CD4-positive, alpha-beta T cell treated with Interferon gamma for 1 hour (primary cell): ENCODE results near the gene PDIA5.

ENCODE experiments used
- DNase-seq: peaks from one replicate; pipeline ENCODE4 v3.0.0-alpha.2; 2020

PDIA5 gene

GRCh38 chr3:123044981-123045763 is 21.7 kb upstream of the PDIA5 start:
- no peak for DNase-seq

DNA sequence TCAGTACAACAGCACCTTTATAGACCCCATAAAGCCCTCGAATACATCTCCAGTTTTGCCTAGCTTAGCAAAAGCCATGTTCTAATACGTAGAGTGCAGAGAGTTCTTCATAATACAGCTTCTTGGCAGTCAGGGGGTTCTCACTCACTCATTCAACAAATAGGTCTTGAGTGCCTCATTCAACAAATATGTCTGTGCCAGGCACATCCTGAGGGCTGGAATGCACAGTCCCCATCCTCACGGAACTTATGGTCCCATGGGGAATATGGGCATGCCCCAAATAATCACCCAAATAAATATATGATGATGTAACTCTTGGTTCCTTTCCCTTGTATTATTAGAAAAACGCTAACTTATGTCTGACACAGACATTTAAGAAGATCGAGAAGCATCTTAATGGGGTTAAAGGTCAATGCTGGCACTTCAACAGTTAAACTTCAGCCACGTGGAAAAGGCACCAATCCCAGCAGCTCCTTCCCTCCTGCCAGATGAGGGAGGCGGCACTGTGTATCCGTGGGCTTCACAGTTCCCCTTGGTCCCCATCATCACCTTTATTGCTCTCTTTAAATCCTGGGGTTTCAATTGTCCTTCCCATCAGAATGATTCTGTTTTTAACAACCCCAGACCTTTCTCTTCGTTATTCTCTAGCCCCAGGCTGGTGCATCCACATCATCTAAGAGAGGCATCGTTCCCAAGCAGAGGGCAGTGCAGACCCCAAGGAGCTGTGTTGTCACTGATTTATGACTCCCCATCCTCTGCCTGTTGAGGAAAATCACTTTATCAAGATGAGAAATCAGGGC is 20.4 kb upstream of the PDIA5 start:
- no peak for DNase-seq

DNA sequence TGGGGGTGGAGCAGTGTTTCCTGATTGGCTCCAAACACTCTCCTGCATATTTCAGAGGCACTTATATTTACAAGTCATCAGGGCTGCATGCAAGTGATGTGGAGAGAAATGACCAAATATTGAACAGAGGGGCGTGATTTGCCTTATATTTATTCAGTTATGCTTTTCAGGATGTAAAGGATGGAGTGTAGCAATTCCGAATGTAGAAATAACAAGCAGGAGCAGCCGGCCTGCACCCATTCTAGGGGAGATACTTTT is 19.8 kb upstream of the PDIA5 start:
- no peak for DNase-seq

- no peak for DNase-seq
Measured at GRCh38 chr3:123048480-123049237, 18.2 kb upstream of the PDIA5 start.

DNA sequence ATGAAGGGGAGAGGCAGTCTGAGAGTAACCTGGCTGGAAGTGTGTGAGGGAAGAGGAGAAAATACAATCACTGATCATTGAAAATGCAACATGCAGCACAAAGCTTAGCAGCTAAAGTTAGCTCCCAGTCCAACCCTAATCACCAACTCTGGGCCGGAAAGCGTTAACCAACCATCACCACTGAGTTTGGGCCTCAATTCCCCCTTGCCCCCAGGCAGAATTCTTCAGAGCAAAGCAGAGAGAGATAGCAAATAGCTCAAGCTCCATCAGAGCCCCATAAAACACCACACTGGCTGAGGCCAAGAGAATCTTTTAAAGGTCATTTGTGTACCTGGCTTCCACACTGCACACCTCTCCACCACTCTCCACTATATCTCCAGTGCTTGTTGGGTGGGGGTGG is 16.2 kb upstream of the PDIA5 start:
- DNase-seq: no peak

- no peak for DNase-seq
Measured at GRCh38 chr3:123053107-123053506, 13.7 kb upstream of the PDIA5 start.

GRCh38 chr3:123054109-123054778 is 12.6 kb upstream of the PDIA5 start:
- DNase-seq: no peak

GRCh38 chr3:123054931-123055330 is 11.9 kb upstream of the PDIA5 start:
- no peak for DNase-seq

DNA sequence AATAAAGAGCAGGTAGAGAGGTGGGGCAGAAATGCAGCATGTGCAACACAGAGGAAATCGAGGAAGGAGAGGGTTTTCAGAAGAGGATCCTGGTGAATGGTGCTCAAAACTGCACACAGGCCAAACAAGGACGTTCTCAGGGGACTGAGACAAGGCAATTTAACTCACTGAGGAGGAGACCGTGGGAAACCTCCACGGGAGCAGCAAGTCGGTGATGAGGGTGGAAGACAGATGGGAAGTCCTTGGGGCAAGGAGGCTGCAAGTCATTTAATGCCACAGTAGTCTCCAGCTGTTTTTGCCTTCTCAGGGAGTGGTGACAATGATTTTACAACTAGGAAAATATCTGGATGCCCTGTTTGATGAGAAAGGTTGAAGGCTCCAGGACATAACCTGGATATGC is 11.5 kb upstream of the PDIA5 start:
- no peak for DNase-seq

DNA sequence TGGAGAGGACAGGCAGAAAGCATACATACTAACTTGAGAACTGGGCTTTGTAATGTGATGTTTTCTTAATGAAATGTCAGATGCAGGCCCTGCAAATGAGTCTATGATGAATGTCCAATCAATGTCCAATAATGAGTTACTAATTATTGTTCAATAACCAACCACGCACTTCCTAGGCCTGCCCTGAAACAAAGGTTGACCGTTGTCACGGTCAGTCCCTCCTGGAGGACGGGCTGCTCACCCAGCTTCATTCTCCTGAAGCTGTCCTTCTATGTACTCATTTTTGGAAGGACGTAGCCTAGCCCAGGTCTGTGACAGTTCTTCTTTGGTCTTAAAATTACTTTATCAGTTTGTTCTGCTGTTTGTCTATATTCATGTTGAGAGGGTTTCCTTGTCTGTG is 8.3 kb upstream of the PDIA5 start:
- no peak for DNase-seq

GRCh38 chr3:123060054-123060453 is 6.8 kb upstream of the PDIA5 start:
- no peak for DNase-seq

DNA sequence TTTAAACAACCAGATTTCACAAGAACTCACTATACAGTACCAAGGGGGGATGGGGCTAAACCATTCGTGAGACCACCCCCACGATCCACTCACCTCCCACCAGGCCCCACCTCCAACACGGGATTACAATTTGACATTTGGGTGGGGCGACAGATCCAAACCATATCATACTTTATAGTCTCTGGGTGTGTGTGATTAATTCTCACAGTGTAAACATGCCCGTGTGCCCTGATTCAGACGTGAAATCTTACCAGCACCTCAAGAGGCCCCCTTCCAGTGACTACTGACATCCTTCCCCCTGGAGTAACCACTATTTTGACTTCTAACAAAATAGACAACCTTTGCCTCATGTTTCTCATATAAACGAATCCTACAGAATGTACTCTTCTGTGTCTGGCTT is 5.0 kb upstream of the PDIA5 start:
- no peak for DNase-seq

DNA sequence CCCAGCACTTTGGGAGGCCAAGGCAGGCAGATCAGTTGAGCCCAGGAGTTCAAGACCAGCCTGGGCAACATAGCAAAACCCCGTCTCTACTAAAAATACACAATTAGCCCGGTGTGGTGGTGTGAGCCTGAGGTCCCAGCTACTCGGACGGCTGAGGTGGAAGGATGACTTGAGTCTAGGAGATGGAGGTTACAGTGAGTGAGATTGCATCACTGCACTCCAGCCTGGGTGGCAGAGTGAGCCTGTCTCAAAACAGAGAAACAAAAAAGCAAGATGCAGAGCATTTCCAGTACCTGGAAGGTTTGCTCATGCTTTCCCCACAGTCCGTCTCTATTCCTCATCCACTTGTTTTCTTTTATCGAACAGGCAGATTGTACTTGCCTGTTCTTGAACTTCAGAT is 3.8 kb upstream of the PDIA5 start:
- DNase-seq: no peak

- DNase-seq: no peak
Measured at GRCh38 chr3:123064506-123064905, 2.3 kb upstream of the PDIA5 start.

DNA sequence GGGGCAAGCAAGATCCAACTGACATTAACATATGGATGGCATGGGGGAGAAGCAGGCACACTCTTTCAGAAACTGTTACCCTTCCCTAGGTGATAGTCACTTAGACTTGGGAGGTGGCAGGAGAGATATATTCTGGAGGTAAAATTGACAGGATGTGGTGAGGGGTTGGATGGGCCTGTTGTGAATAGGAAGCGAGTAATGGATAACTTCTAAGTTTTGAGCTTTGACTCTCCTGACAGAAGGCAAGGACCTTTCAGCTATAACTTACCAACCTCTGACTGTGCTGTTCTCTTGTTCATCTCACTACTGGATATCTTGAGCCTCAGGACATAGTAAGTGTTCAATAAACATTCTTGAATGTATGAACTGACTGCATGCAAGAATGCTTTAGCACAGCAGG is 1.9 kb upstream of the PDIA5 start:
- DNase-seq: no peak

DNA sequence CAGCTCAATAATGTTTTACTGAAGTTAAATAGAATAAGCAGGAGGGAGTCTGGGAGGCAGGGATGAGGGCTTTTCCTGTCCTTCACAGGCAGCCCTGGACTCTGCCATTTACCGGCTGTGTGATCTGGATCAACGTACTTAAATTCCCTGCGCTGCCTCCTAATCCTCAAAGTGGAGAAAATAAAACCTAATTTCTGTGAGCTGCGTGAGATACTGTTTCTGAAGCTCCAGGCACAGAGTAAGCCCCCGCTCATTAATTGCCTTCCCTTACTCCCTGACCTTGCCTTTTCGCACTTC is 278 bp upstream of the PDIA5 start:
- DNase-seq: no peak

DNA sequence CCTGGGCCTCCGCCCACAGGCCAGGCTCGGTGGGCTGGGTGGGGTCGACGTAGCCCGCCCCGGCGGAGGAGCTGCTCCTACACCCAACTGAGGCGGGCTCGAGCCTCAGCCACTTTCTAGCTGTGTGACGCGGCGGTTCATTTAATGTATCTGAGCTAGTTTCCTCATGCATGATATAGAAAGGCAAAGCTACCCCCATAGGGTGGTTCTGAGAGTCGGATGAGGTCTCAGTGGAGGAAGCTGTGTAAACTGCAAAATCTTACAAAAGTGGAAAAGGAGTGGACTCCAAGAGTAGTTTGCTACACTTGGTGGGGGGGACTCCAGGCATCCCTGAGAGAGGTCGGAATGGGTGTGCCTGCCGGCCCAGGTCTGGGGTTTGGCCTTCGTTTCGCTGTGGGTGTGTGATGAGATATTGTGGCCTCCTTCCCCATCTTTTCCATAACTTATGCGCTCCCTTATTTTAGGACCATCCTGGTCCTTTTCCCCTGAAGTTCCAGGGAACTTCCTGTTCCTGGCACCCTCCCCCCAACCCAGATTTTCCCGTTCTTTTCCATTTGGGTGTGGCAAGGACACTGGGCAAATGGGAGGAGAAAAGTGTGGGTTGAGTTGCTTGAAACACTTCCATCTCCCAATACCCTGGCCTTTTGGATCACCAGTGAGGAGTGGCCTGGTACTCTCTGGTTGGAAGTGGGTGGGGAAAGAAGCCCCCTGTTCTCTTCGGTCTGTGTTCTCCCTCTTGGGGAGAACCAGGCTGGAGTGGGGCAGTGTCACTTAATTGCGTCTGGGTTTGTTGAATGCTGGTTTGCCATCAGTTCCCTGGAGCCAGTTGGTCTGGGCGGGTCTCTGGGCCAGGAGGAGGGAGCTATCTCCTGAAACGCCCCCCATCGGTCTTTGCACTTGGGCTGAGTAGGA is 1.1 kb downstream of the PDIA5 start:
- DNase-seq: no peak

DNA sequence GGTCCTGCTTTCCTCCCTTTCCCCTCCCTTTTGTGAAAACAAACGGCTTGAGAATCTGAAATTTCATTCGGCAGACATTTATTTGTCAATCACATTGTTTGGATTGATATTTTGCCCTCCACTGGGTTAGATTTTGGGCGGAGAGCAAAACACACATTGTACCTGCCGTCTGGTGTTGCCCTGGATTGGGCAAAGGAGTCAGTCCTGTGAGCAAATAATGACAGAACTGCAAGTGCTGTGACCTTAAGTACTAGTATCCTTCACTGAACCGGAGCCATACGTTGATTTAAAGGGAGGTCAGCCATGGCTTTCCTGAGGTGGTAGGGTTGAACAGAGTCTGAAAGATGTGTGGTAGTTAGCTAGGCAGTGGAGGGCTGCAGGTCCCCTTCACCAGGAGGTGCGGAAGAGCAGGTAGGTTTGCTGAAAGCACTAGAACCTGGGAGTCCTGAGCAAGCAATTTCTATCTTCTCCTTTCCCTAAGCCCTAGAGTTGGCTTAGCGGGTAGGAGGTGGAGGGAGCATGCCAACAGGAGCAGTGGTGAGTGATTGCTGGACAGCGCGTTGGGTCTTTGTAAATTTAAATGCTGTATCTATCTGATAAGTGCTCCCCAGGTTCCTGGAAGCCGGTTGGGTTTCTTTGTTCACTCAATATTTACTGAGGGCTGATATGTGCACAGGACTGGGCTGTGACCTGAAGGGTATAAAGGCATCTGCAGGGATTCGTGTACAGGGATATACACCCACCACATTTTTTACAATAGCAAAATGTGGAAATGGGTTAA is 2.0 kb downstream of the PDIA5 start:
- DNase-seq: no peak

DNA sequence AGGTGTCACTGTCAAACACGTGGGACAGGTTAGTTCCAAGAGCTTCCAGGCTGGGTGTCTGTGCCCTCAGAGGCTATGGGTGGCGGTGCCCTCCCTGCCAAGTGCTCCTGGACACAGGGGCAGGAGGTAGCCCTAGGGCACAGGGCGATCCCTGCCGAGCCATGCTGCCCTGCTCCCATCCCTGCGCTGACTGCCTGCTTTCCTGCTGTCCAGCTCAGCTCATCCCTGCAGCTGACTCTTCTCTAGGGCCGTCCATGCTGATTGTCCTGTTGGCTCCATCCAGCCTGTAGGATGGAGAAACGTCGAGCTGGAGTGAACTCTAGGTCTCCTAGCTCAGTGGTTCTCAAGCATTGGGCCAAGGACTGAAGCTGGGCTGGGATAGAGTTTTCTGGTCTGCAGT is 3.7 kb downstream of the PDIA5 start:
- no peak for DNase-seq

DNA sequence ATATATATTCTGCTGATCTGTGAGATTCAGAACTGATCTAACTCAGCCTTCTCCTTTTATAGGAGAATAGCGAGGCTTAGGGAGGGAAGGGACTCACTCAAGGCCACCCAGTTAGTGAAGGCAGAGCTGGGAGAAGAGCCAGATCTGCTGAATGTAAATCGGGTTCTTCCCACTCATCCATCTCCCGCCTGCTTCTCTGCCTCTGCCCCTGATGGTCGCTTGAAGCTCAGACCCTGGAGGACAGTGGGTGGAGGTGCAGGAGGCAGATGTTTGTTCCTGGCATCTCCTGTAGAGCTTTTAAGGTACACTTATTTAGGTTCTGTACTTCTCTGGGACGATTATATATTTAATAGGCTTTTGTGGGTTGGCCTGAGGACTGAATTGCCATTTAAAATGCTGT is 4.3 kb downstream of the PDIA5 start:
- DNase-seq: no peak

DNA sequence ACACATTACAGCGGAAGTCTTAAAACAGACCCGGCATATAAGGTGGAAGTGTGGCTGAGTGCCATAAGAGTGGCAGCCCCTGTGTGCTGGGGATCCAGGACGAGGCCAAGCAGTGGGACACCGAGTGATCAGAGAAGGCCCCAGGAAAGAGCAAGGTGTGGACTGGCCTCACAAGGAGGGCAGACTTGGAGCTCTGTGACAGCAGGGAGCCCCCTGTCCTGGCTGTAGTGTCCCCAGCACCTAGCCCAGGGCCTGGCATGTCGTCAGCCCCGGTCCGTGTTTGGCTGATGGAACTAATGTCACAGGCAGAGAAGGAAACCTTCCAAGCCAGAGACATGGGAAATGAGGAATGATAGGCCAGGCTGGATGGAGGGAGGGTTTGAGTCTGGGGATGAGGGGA is 4.8 kb downstream of the PDIA5 start:
- DNase-seq: no peak

- peak; percentile 12 for DNase-seq
Measured at GRCh38 chr3:123072152-123072551, 5.3 kb downstream of the PDIA5 start.
